ENCODE measurements around the gene DOCK2. TPM values are rescaled to one million over a fixed set of nuclear protein-coding genes. Genes with fewer than 3 reads are reported as not detected.

DOCK2 gene
- total RNA-seq, 1 donor from 2014 or later, result 214 TPM

GRCh38 chr5:169956126-169956525 is 319.1 kb downstream of the DOCK2 start:
- Mint-ChIP-seq H3K4me3 (no peak overlapping the region), H3K27ac (no peak overlapping the region), H3K9me3 (no peaks in the 10 kb centered on the region), H3K36me3 (ENCODE audit: low read depth) (peaks cover 13% of the 10 kb centered on the region), H3K4me1 (ENCODE audit: low read depth) (no peaks in the 10 kb centered on the region), H3K27me3 (ENCODE audit: insufficient read depth) (no peaks in the 10 kb centered on the region)
- DNase-seq (ENCODE audit: low spot score), result no peak
- intact Hi-C loops (cut with micrococcal nuclease), result no loop called here

DNA sequence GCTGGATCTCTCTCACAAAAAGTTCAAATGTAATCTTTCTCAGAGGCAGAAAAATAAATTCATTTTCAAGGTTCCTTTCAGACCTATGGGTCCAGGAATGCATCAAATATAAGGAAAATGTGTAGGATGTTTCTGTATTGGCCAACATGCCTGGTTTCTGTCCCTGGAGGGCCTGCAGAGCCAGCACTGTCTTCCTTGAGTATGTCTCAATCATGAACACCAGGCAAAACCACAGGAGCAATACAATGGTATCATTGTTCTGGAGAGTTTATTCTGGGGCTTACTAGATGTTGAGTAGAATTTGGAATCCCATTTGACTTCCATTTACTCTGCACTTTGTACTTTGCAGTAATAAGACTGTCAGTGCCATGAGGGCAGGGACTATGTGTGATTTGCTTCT is 319.7 kb downstream of the DOCK2 start:
- Mint-ChIP-seq H3K9me3 (no peaks in the 10 kb centered on the region), H3K36me3 (ENCODE audit: low read depth) (peaks cover 7% of the 10 kb centered on the region), H3K4me3 (no peak overlapping the region), H3K4me1 (ENCODE audit: low read depth) (no peaks in the 10 kb centered on the region), H3K27me3 (ENCODE audit: insufficient read depth) (no peaks in the 10 kb centered on the region), H3K27ac (no peak overlapping the region)
- intact Hi-C loops (cut with micrococcal nuclease), result no loop called here
- no peak for DNase-seq (ENCODE audit: low spot score)

GRCh38 chr5:169958278-169958677 is 321.2 kb downstream of the DOCK2 start:
- no peaks in the 10 kb centered on the region for H3K27me3 Mint-ChIP-seq (ENCODE audit: insufficient read depth)
- no peaks in the 10 kb centered on the region for H3K4me1 Mint-ChIP-seq (ENCODE audit: low read depth)
- H3K27ac Mint-ChIP-seq, result no peak overlapping the region
- H3K9me3 Mint-ChIP-seq, result no peaks in the 10 kb centered on the region
- no peak overlapping the region for H3K4me3 Mint-ChIP-seq
- H3K36me3 Mint-ChIP-seq (ENCODE audit: low read depth), result peaks cover 5% of the 10 kb centered on the region
- DNase-seq (ENCODE audit: low spot score), result no peak
- intact Hi-C loops (cut with micrococcal nuclease), result no loop called here

DNA sequence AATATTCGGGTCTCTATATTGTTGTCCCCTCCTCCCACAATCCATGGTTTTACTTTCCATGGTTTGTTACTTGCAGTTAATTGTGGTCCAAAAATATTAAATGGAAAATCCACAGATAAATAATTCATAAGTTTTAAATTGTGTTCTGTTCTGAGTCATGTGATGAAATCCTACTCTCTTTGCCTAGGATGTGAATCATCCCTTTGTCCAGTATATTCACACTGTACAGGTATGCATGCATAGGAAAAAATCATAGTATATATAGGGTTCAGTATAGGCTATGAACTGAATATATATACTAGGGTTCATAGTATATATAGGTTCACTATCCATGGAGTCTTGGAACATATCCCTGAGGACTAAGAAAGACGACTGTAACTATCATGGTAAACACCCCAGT is 323.6 kb downstream of the DOCK2 start:
- Mint-ChIP-seq H3K4me3 (no peak overlapping the region), H3K4me1 (ENCODE audit: low read depth) (no peaks in the 10 kb centered on the region), H3K27ac (no peak overlapping the region), H3K27me3 (ENCODE audit: insufficient read depth) (no peaks in the 10 kb centered on the region), H3K9me3 (no peaks in the 10 kb centered on the region), H3K36me3 (ENCODE audit: low read depth) (peaks cover 5% of the 10 kb centered on the region)
- DNase-seq (ENCODE audit: low spot score), result no peak
- intact Hi-C loops (cut with micrococcal nuclease), result no loop called here

GRCh38 chr5:169964246-169964645 is 327.2 kb downstream of the DOCK2 start:
- intact Hi-C loops (cut with micrococcal nuclease), result no loop called here
- H3K36me3 Mint-ChIP-seq (ENCODE audit: low read depth), result peaks cover 5% of the 10 kb centered on the region
- H3K27me3 Mint-ChIP-seq (ENCODE audit: insufficient read depth), result no peaks in the 10 kb centered on the region
- no peak for DNase-seq (ENCODE audit: low spot score)
- no peaks in the 10 kb centered on the region for H3K9me3 Mint-ChIP-seq
- no peaks in the 10 kb centered on the region for H3K4me1 Mint-ChIP-seq (ENCODE audit: low read depth)
- no peak overlapping the region for H3K27ac Mint-ChIP-seq
- no peak overlapping the region for H3K4me3 Mint-ChIP-seq

GRCh38 chr5:169970339-169970738 is 333.3 kb downstream of the DOCK2 start:
- Mint-ChIP-seq H3K36me3 (ENCODE audit: low read depth) (peaks cover 4% of the 10 kb centered on the region), H3K27ac (no peak overlapping the region), H3K4me3 (no peak overlapping the region), H3K27me3 (ENCODE audit: insufficient read depth) (no peaks in the 10 kb centered on the region), H3K4me1 (ENCODE audit: low read depth) (peaks cover 10% of the 10 kb centered on the region), H3K9me3 (no peaks in the 10 kb centered on the region)
- DNase-seq (ENCODE audit: low spot score), result no peak
- intact Hi-C loops (cut with micrococcal nuclease), result no loop called here

DNA sequence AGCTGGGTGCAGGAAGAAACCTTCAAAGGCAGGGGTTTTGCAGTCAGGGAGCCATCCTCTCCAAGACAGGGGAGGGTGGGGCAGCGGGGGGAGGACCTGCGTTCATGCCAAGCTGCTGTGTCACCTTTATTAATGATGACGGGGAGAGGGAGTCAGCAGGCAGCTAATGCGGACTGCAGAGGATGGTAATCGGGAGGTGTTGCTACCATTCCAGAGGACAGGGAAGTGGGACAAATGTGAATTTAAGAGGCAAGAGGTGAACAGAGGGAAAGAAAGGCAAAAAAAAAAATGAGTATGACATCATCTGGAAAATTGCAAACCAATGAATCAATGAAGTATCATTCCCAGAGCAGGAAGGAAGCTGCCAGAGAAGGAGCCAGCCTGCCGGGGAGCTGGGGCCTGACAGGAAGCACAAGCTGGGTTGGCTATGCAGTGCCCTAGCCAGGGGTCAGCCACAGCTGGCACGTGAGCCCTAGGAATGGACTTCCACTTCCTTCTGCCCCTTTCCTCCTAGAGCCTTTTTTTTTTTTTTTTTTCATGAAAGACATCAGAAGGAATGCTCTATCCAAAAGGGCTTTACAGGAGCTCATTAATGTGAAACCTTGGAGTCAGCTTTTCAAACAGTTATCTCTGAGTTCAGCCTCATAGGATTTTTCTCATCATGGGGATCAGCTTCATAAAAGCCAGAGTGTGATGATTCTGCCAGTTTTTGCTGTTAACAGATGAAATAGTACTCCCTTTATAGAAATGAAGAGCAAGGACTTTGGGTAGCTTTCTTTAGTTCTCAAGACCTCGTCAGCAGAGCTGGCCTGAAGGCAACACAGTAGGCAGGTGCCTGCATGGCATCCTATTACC is 334.1 kb downstream of the DOCK2 start:
- DNase-seq (ENCODE audit: low spot score), result no peak
- Mint-ChIP-seq H3K4me3 (no peak overlapping the region), H3K4me1 (ENCODE audit: low read depth) (peaks cover 10% of the 10 kb centered on the region), H3K27ac (no peak overlapping the region), H3K36me3 (ENCODE audit: low read depth) (peaks cover 9% of the 10 kb centered on the region), H3K9me3 (no peaks in the 10 kb centered on the region), H3K27me3 (ENCODE audit: insufficient read depth) (no peaks in the 10 kb centered on the region)
- intact Hi-C loops (cut with micrococcal nuclease), result no loop called here

DNA sequence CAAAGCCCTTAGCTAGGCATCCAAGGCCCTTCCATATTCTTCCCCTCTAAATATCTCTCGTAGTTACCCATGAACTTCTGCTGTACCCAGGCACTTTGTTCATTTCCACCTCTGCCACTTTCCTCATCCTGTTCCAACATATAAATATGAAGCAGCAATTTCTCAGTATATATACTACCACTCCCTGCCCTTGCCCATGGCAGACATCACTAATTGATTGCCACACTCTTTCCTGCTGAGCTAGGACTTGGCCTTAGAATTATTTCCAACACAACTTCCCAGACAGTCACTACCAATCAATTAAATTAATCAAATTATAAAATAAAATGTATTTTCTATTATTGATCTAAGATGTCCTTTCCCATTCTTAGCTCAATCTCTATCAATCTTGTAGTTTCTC is 334.7 kb downstream of the DOCK2 start:
- intact Hi-C loops (cut with micrococcal nuclease), result no loop called here
- no peak for DNase-seq (ENCODE audit: low spot score)
- Mint-ChIP-seq H3K27ac (no peak overlapping the region), H3K4me1 (ENCODE audit: low read depth) (peaks cover 10% of the 10 kb centered on the region), H3K9me3 (no peaks in the 10 kb centered on the region), H3K27me3 (ENCODE audit: insufficient read depth) (no peaks in the 10 kb centered on the region), H3K4me3 (no peak overlapping the region), H3K36me3 (ENCODE audit: low read depth) (peaks cover 9% of the 10 kb centered on the region)

DNA sequence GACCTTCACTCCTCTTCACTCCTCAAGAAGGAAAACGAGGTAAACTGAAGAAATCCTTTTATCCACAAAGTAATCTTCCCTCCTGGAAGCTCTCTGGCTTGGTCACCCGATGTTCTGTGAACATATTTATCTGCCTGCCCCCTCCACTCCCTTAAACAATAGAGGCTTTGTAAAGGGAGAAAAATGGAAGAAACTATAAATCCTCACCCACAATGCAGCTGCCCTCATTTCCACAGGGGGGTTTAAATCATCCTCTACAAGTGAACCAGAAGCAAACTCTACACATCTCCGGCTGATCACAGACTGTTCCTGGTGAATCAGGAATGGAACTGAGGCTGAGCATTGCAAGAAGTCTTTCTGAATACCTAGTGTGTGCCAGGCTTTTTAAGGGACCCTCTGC is 336.0 kb downstream of the DOCK2 start:
- intact Hi-C loops (cut with micrococcal nuclease), result no loop called here
- H3K36me3 Mint-ChIP-seq (ENCODE audit: low read depth), result peaks cover 9% of the 10 kb centered on the region
- no peaks in the 10 kb centered on the region for H3K9me3 Mint-ChIP-seq
- H3K27ac Mint-ChIP-seq, result no peak overlapping the region
- peaks cover 10% of the 10 kb centered on the region for H3K4me1 Mint-ChIP-seq (ENCODE audit: low read depth)
- H3K27me3 Mint-ChIP-seq (ENCODE audit: insufficient read depth), result no peaks in the 10 kb centered on the region
- no peak for DNase-seq (ENCODE audit: low spot score)
- H3K4me3 Mint-ChIP-seq, result no peak overlapping the region

- H3K4me1 Mint-ChIP-seq (ENCODE audit: low read depth), result peaks cover 10% of the 10 kb centered on the region
- no peak for DNase-seq (ENCODE audit: low spot score)
- H3K4me3 Mint-ChIP-seq, result no peak overlapping the region
- no peaks in the 10 kb centered on the region for H3K27me3 Mint-ChIP-seq (ENCODE audit: insufficient read depth)
- H3K27ac Mint-ChIP-seq, result no peak overlapping the region
- H3K9me3 Mint-ChIP-seq, result no peaks in the 10 kb centered on the region
- peaks cover 9% of the 10 kb centered on the region for H3K36me3 Mint-ChIP-seq (ENCODE audit: low read depth)
- intact Hi-C loops (cut with micrococcal nuclease), result no loop called here
Measured at GRCh38 chr5:169974121-169974770, 337.2 kb downstream of the DOCK2 start.

- Mint-ChIP-seq H3K27ac (no peak overlapping the region), H3K27me3 (ENCODE audit: insufficient read depth) (no peaks in the 10 kb centered on the region), H3K36me3 (ENCODE audit: low read depth) (peaks cover 8% of the 10 kb centered on the region), H3K4me1 (ENCODE audit: low read depth) (no peaks in the 10 kb centered on the region), H3K9me3 (no peaks in the 10 kb centered on the region), H3K4me3 (no peak overlapping the region)
- intact Hi-C loops (cut with micrococcal nuclease), result no loop called here
- no peak for DNase-seq (ENCODE audit: low spot score)
Measured at GRCh38 chr5:169978714-169979113, 341.6 kb downstream of the DOCK2 start.

DNA sequence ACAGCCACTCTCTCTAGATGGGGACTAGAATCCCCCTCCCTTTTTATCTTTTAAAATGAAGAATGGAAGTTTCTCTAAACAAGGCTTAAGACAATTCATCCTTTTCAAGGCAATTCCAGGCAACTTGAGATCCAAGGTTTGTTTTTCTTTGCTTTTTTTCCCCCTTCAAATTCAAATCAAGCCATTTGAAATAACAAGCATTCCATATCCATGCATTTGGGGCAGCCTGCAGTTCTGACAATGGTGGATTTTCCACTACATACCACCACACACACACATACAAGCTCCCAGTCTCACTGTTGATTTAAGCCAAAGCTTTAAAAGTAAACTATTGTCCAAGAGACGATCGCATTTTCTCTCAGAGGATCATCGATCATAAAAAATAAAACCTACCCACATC is 342.8 kb downstream of the DOCK2 start:
- intact Hi-C loops (cut with micrococcal nuclease), result loop anchor here (2.0 to 10.0 kb wide), 2 partner anchors 185 to 275 kb away; no protein-coding TSS in a partner anchor
- Mint-ChIP-seq H3K4me3 (no peak overlapping the region), H3K27ac (no peak overlapping the region)

GRCh38 chr5:169980418-169981053 is 343.5 kb downstream of the DOCK2 start, which contains the start of gene INSYN2B:
Gene INSYN2B, minus strand, starts transcription at chr5:169980495. Its CDS starts 96,597 bp downstream, at chr5:169883898.
- Mint-ChIP-seq H3K27ac (no peak within 1 kb of the TSS), H3K9me3 (no peaks in the 10 kb centered on the region)
- DNase-seq (ENCODE audit: low spot score), result no peak

More for the DNA sequence above, 342.8 kb downstream of the DOCK2 start:
- no peaks in the 10 kb centered on the region for H3K9me3 Mint-ChIP-seq
- DNase-seq (ENCODE audit: low spot score), result no peak
- H3K36me3 Mint-ChIP-seq (ENCODE audit: low read depth), result peaks cover 12% of the 10 kb centered on the region
- no peaks in the 10 kb centered on the region for H3K4me1 Mint-ChIP-seq (ENCODE audit: low read depth)
- H3K27me3 Mint-ChIP-seq (ENCODE audit: insufficient read depth), result no peaks in the 10 kb centered on the region

More at GRCh38 chr5:169980418-169981053, 343.5 kb downstream of the DOCK2 start, which contains the start of gene INSYN2B:
- Mint-ChIP-seq H3K36me3 (ENCODE audit: low read depth) (peaks cover 11% of the 10 kb centered on the region), H3K4me3 (no peak within 1 kb of the TSS), H3K27me3 (ENCODE audit: insufficient read depth) (no peaks in the 10 kb centered on the region), H3K4me1 (ENCODE audit: low read depth) (no peaks in the 10 kb centered on the region)
- intact Hi-C loops (cut with micrococcal nuclease), result loop anchor here (2.0 to 10.0 kb wide), 2 partner anchors 186 to 276 kb away; no protein-coding TSS in a partner anchor
